ENCODE measurements around the gene LENG9.

The LENG9 gene

GRCh38 chr19:54425382-54425723 is 38.2 kb downstream of the LENG9 start:
- no peak overlapping the region for H3K27ac ChIP-seq (ENCODE audit: extremely low read depth, low read depth, low read length)
- H3K36me3 ChIP-seq (ENCODE audit: control insufficient read depth in 2 of 2, insufficient read depth in 1 of 2, low read length in 2 of 2), result no peaks in the 10 kb centered on the region
- POLR2A ChIA-PET, result interaction anchor here (1.2 to 2.8 kb wide), 2 partner anchors 9 to 23 kb away, joined by 4 to 10 read pairs; partner anchors contain the start of gene LENG8
- CTCF ChIA-PET, result interaction anchor here (1.0 to 1.9 kb wide), 2 partner anchors 14 to 31 kb away, joined by 3 to 7 read pairs; no protein-coding TSS in a partner anchor
- TF ChIP-seq ZNF544 (tag by site-specific recombination; IDR thresholded peaks at IDR 0.05) (no peak), ZNF121 (tag by site-specific recombination; IDR thresholded peaks at IDR 0.05) (no peak), ZNF837 (tag by site-specific recombination; IDR thresholded peaks at IDR 0.05) (no peak), FEZF1 (tag by site-specific recombination; IDR thresholded peaks at IDR 0.05) (no peak), ZNF510 (tag by site-specific recombination; IDR thresholded peaks at IDR 0.05; ENCODE audit: insufficient replicate concordance) (no peak)
- no peak overlapping the region for H3K4me3 ChIP-seq (ENCODE audit: low read depth, low read length)
- no peaks in the 10 kb centered on the region for H3K9me3 ChIP-seq (ENCODE audit: control insufficient read depth, insufficient read depth, low read depth, low read length)
- no peaks in the 10 kb centered on the region; the same call in 1 of the 2 replicates for H3K4me1 ChIP-seq (ENCODE audit: control insufficient read depth, insufficient read depth, low read length)

GRCh38 chr19:54424660-54425381 is 38.8 kb downstream of the LENG9 start:
- TF ChIP-seq ZNF626 (tag by site-specific recombination; IDR thresholded peaks at IDR 0.05) (no peak), ZNF521 (tag by site-specific recombination; IDR thresholded peaks at IDR 0.05) (no peak), ZNF585B (tag by site-specific recombination; IDR thresholded peaks at IDR 0.05) (no peak), ZNF664 (tag by site-specific recombination; IDR thresholded peaks at IDR 0.05) (peak; percentile 74; the same call in 1 of the 2 replicates)
- CTCF ChIA-PET, result interaction anchor here (1.0 to 1.9 kb wide), 2 partner anchors 14 to 30 kb away, joined by 3 to 7 read pairs; no protein-coding TSS in a partner anchor
- H3K36me3 ChIP-seq (ENCODE audit: control insufficient read depth in 2 of 2, insufficient read depth in 1 of 2, low read length in 2 of 2), result no peaks in the 10 kb centered on the region
- H3K9me3 ChIP-seq (ENCODE audit: control insufficient read depth, insufficient read depth, low read depth, low read length), result no peaks in the 10 kb centered on the region
- H3K27ac ChIP-seq (ENCODE audit: extremely low read depth, low read depth, low read length), result no peak overlapping the region
- no peak overlapping the region for H3K4me3 ChIP-seq (ENCODE audit: low read depth, low read length)
- H3K4me1 ChIP-seq (ENCODE audit: control insufficient read depth, insufficient read depth, low read length), result no peaks in the 10 kb centered on the region
- POLR2A ChIA-PET, result interaction anchor here (1.1 to 2.8 kb wide), 3 partner anchors 8 to 24 kb away, joined by 4 to 10 read pairs (median 4); partner anchors contain the start of gene LENG8

- POLR2A ChIA-PET, result interaction anchor here (1.1 to 2.8 kb wide), 2 partner anchors 9 to 25 kb away, joined by 4 to 10 read pairs; partner anchors contain the start of gene LENG8
These were observed 39.4 kb downstream of the LENG9 start for GRCh38 chr19:54424201-54424600.

GRCh38 chr19:54422136-54422535 is 41.4 kb downstream of the LENG9 start:
- CTCF ChIA-PET, result interaction anchor here (1.0 to 1.6 kb wide), 5 partner anchors 9 to 56 kb away, joined by 3 to 5 read pairs (median 3); no protein-coding TSS in a partner anchor
- POLR2A ChIA-PET, result interaction anchor here (0.6 to 2.7 kb wide), 3 partner anchors 8 to 221 kb away, joined by 3 to 7 read pairs (median 4); partner anchors contain the start of genes LENG8 and RPS9
- Histone ChIP-seq H3K27ac (ENCODE audit: extremely low read depth, low read depth, low read length) (no peak overlapping the region), H3K4me3 (ENCODE audit: low read depth, low read length) (no peak overlapping the region), H3K4me1 (ENCODE audit: control insufficient read depth, insufficient read depth, low read length) (no peaks in the 10 kb centered on the region), H3K9me3 (ENCODE audit: control insufficient read depth, insufficient read depth, low read depth, low read length) (no peaks in the 10 kb centered on the region), H3K36me3 (ENCODE audit: control insufficient read depth in 2 of 2, insufficient read depth in 1 of 2, low read length in 2 of 2) (no peaks in the 10 kb centered on the region)
- no peak for TF ChIP-seq ZFP69B (tag by site-specific recombination; IDR thresholded peaks at IDR 0.05)
- no peak for TF ChIP-seq ZNF175 (tag by site-specific recombination; IDR thresholded peaks at IDR 0.05)
- no peak for TF ChIP-seq ZNF664 (tag by site-specific recombination; IDR thresholded peaks at IDR 0.05)
- TF ChIP-seq PATZ1 (tag by site-specific recombination; IDR thresholded peaks at IDR 0.05), result no peak
- TF ChIP-seq ZNF302 (tag by site-specific recombination; IDR thresholded peaks at IDR 0.05; ENCODE audit: low read depth), result no peak
- no peak for TF ChIP-seq ZNF621 (tag by site-specific recombination; IDR thresholded peaks at IDR 0.05)
- TF ChIP-seq ZNF24 (tag by site-specific recombination; IDR thresholded peaks at IDR 0.05), result no peak
- TF ChIP-seq ZNF548 (tag by site-specific recombination; IDR thresholded peaks at IDR 0.05), result no peak
- TF ChIP-seq ZNF138 (tag by site-specific recombination; IDR thresholded peaks at IDR 0.05; ENCODE audit: borderline replicate concordance), result no peak
- TF ChIP-seq ZNF16 (tag by site-specific recombination; IDR thresholded peaks at IDR 0.05; ENCODE audit: low read depth), result no peak
- no peak for TF ChIP-seq ZNF549 (tag by site-specific recombination; IDR thresholded peaks at IDR 0.05)

More at GRCh38 chr19:54424201-54424600, 39.4 kb downstream of the LENG9 start:
- TF ChIP-seq ZBTB20 (tag by site-specific recombination; IDR thresholded peaks at IDR 0.05), result no peak
- no peak for TF ChIP-seq GLI4 (tag by site-specific recombination; IDR thresholded peaks at IDR 0.05)
- TF ChIP-seq SP2 (tag by site-specific recombination; IDR thresholded peaks at IDR 0.05), result no peak
- no peak for TF ChIP-seq ZNF785 (tag by site-specific recombination; IDR thresholded peaks at IDR 0.05)
- TF ChIP-seq HOXA7 (CRISPR knock-in tag; IDR thresholded peaks at IDR 0.05; ENCODE audit: borderline replicate concordance), result no peak
- TF ChIP-seq ZNF174 (tag by site-specific recombination; IDR thresholded peaks at IDR 0.05), result no peak
- TF ChIP-seq ZNF596 (tag by site-specific recombination; IDR thresholded peaks at IDR 0.05), result no peak
- CTCF ChIA-PET, result no interaction called here
- Histone ChIP-seq H3K4me3 (ENCODE audit: low read depth, low read length) (no peak overlapping the region), H3K9me3 (ENCODE audit: control insufficient read depth, insufficient read depth, low read depth, low read length) (no peaks in the 10 kb centered on the region), H3K27ac (ENCODE audit: extremely low read depth, low read depth, low read length) (no peak overlapping the region), H3K36me3 (ENCODE audit: control insufficient read depth in 2 of 2, insufficient read depth in 1 of 2, low read length in 2 of 2) (no peaks in the 10 kb centered on the region), H3K4me1 (ENCODE audit: control insufficient read depth, insufficient read depth, low read length) (no peaks in the 10 kb centered on the region)
